Measurements from ENCODE around the gene ANKRD29.

GRCh38 chr18:23586249-23587196, 76.2 kb downstream of the ANKRD29 start, which contains the start of gene NPC1:
- TF ChIP-seq, protein P1, sequence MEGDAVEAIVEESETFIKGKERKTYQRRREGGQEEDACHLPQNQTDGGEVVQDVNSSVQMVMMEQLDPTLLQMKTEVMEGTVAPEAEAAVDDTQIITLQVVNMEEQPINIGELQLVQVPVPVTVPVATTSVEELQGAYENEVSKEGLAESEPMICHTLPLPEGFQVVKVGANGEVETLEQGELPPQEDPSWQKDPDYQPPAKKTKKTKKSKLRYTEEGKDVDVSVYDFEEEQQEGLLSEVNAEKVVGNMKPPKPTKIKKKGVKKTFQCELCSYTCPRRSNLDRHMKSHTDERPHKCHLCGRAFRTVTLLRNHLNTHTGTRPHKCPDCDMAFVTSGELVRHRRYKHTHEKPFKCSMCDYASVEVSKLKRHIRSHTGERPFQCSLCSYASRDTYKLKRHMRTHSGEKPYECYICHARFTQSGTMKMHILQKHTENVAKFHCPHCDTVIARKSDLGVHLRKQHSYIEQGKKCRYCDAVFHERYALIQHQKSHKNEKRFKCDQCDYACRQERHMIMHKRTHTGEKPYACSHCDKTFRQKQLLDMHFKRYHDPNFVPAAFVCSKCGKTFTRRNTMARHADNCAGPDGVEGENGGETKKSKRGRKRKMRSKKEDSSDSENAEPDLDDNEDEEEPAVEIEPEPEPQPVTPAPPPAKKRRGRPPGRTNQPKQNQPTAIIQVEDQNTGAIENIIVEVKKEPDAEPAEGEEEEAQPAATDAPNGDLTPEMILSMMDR (IDR thresholded peaks at IDR 0.05): peak; percentile 70
- no peak for TF ChIP-seq EZH2 (IDR thresholded peaks at IDR 0.05)

Measured in neural progenitor cell (in vitro differentiated cells).